Hepatic stellate cell (primary cell): ENCODE measurements around the gene NOP14.
"Not testable (repeated sequence)": the region's sequence is repeated elsewhere in the genome, so short reads cannot be mapped to it uniquely, and the experiment has no call there.

Experiments used
- DNase-seq: peaks from one replicate; pipeline ENCODE4 v3.0.0; 2011; ENCODE audit warnings: low spot score

NOP14 gene

DNA sequence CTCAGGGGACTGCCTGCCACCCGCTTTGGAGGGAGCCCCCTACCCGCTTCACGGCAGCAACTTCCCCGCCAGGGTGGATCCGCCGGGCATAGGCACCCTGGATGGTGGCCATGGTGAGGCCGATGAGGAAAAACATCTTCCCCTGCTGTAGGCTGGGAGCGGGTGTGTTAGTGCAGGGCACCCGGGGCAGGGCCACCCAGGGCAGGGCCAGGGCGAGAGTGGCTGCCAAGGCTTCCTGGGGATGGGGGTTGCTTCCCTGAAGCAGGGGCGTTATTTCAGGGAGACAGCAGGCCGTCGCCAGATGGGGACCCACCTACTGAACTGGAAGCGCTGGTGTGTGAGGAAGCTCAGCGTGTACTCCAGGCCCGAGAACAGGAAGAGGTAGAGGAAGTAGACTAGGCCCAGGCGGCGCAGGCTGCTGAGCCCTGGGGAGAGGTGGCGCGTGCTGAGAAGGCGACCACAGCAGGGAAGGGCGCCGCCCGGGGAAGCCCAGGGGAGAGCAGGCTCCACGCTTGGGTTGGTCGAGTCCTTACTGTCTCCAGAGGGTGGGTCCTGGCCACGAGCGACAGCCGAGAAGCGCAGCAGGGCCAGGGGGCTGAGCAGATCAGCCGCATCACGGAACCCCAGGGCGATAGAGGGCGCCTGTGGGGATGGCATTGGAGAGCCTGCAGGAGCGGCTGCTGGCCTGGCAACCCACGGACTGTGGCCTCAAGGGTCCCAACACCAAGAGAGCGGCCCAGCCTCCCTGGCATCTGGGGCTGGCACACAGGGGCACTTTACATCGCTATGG lies 31.5 kb downstream of the NOP14 start:
- no peak for DNase-seq

DNA sequence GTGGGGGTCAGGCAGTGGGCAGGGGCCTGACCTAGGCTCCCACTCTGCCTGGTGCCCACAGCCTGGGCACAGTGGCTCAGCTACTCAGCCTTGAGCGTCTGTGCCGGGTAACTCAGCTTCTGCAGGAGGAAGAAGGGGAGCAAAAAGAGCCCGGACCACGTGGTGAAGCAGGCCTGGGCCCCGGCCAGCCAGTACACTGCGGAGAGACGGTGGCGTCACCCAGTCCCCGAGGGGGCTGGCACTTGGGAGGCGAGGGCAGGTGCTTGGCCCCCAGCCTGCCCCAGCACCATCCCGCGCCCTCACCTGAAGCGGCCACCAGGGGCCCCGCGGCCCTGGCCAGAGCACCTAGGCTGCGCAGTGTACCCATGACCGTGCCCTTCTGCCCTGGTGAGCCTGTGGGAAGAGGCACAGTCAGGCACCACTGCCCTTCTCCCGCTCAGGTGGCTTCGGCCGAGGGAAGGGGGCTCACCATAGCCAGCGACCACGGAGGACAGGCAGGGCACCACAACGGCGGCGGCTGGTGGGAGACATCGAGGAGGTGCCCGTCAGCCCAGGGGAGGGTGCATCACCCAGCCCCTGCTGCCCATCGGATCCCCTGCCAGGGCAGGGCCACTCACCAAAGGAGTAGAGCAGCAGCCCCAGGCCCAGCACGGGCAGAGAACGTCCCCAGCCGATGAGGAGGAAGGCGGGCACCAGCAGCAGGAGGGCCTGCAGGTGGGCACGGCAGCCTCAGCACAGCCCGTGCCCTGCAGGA lies 32.3 kb downstream of the NOP14 start:
- no peak for DNase-seq

GRCh38 chr4:2930135-2930757 lies 33.0 kb downstream of the NOP14 start:
- DNase-seq: no peak

GRCh38 chr4:2929469-2929868 lies 33.7 kb downstream of the NOP14 start:
- no peak for DNase-seq

DNA sequence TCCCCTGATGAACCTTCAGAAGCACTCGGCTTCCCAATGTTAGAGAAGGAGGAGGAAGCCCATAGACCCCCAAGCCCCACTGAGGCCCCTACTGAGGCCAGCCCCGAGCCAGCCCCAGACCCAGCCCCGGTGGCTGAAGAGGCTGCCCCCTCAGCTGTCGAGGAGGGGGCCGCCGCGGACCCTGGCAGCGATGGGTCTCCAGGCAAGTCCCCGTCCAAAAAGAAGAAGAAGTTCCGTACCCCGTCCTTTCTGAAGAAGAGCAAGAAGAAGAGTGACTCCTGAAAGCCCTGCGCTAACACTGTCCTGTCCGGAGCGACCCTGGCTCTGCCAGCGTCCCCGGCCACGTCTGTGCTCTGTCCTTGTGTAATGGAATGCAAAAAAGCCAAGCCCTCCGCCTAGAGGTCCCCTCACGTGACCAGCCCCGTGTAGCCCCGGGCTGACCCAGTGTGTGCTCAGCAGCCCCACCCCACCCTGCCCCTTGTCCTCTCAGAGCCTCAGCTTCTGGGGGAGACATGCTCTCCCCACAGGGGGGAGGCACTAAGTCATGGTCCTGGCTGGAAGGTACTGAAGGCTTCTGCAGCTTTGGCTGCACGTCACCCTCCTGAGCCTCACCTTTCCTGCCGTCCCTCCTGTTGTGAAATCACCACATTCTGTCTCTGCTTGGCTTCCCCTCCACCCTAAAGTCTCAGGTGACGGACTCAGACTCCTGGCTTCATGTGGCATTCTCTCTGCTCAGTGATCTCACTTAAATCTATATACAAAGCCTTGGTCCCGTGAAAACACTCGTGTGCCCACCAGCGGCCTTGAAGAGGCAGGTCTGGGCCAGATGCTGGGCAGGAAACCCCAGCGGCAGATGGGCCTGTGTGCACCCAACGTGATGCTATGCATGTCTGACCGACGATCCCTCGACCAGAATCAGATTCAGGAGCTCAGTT lies 34.7 kb downstream of the NOP14 start:
- no peak for DNase-seq

DNA sequence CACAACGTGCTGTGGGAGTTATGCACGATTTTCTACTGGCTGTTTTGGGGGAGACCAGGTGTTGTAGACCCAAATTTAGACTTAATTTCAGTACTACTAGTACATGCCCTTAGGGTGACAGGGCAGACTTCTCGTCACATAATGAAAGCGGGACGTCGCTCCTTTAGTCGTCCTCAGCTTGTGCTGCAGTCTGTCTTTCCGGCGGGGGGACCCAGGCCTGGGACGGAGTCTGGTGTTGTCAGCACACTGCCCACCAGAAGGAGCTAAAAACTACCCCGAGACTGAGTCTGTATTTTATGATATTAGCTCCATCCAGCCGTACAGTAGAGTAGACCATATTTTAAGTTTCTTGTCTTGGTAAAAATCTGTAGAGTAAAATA lies 35.5 kb downstream of the NOP14 start:
- DNase-seq: no peak

GRCh38 chr4:2927016-2927695 lies 36.0 kb downstream of the NOP14 start:
- no peak for DNase-seq

- no peak for DNase-seq
Measured at GRCh38 chr4:2925931-2926860, 37.0 kb downstream of the NOP14 start.

GRCh38 chr4:2925496-2925895 lies 37.7 kb downstream of the NOP14 start:
- DNase-seq: no peak

DNA sequence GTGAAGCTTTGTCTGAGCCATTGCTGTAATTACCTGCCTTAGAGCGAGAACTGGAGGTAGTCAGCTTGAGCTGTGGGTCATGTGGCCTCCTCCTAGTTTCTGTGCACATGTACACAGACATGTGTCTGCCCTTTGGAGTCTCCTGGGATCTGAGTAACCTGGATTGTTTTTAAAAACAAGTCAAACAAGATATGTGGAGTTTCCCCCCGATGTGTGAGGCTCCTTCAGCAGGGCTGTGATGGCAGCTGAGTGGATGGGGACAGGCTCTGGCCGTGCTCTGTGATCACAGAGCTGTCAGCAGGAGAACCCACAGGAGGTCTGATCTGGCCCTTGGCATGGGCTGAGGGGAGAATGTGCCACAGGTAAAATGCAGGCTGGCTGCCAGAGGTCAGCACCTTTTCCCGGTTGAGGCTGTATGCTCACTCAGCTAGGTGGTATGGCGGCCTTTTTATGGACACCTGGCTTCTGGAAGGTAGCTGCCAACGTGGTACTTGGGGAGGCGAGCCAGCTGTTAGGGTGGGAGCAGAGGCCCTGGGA lies 38.4 kb downstream of the NOP14 start:
- DNase-seq: no peak

- DNase-seq: no peak
Measured at GRCh38 chr4:2924286-2924685, 38.9 kb downstream of the NOP14 start.

DNA sequence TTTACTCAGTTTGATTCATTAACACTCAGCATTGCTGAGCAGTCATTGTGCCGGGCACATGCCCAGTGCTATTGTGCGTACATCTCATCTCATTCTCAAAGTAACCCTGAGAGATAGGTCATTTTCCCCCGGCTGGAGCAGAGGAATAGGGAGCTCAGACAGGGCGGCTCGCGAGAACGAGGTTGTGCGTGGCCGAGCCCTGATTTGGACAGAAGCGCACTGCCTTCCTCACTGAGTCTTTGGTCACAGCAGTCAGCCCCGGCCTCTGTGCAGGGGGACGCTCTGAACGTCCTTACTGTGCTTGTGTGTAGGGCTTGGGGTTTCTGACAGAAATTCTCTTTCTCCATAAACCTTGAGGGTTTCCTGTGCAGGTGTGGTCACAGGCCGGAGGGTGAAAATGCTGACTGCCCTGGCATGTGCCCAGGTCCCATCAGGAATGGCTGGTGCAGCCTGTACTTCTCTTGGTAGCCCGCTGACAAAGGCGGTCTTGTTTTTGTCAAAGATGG lies 39.5 kb downstream of the NOP14 start:
- no peak for DNase-seq

DNA sequence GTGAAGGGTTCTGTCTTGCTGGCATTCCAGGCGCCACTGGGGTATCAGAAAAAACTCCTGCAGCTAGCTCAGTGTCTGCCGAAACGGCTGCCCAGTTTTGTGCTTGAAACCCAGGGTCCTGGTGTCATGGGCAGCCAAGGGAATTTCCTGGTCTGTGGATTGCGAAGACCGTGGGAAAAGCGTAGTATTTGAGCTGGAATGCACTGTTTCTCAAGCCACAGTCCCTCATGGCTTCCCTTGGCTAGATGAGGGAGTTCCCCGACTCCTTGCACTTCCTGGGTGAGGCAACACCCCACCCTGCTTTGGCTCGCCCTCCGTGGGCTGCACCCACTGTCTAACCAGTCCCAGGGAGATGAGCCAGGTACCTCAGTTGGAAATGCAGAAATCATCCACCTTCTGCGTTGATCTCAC lies 40.1 kb downstream of the NOP14 start:
- no peak for DNase-seq

DNA sequence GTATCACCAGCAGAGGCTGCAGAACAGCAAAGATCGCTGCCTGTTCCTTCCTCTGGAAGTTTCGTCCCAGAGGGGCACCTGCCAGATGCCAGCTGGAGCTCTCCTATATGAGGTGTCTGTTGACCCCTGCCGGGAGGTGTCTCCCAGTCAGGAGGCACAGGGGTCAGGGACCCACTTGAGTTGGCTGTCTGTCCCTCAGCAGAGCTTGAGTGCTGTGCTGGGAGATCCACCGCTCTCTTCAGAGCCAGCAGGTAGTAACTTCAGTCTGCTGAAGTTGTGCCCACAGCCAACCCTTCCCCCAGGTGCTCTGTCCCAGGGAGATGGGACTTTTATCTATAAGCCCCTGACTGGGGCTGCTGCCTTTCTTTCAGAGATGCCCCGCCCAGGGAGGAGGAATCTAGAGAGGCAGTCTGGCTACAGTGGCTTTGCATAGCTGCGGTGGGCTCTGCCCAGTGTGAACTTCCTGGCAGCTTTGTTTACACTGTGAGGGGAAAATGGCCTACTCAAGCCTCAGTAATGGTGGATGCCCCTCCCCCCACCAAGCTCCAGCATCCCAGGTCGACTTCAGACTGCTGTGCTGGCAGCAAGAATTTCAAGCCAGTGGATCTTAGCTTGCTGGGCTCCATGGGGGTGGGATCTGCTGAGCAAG lies 40.6 kb downstream of the NOP14 start:
- not testable (repeated sequence) for DNase-seq

DNA sequence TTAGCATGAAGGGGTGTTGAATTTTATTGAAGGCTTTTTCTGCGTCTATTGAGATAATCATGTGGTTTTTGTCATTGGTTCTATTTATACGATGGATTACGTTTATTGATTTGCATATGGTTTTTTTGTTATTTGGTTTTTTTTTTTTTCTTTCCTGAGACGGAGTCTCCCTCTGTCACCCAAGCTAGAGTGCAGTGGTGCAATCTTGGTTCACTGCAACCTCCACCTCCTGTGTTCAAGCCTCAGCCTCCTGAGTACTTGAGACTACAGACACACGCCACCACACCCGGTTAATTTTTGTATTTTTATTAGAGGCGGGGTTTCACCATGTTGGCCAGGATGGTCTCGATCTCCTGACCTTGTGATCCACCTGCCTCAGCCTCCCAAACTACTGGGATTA lies 44.5 kb downstream of the NOP14 start:
- not testable (repeated sequence) for DNase-seq

DNA sequence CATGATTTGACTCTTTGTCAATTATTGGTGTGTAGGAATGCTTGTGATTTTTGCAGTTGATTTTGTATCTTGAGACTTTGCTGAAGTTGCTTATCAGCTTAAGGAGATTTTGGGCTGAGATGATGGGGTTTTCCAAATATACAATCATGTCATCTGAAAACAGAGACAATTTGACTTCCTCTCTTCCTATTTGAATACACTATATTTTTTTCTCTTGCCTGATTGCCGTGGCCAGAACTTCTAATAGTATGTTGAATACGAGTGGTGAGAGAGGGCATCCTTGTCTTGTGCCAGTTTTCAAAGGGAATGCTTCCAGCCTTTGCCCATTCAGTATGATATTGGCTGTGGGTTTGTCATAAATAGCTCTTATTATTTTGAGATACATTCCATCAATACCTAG lies 44.9 kb downstream of the NOP14 start:
- DNase-seq: not testable (repeated sequence)

- not testable (repeated sequence) for DNase-seq
Measured at GRCh38 chr4:2916696-2917095, 46.5 kb downstream of the NOP14 start.

GRCh38 chr4:2915789-2916188 lies 47.4 kb downstream of the NOP14 start:
- no peak for DNase-seq
